Caco-2 (cell line): Measurements from ENCODE around the gene DPM2. TPM values are rescaled to one million over a fixed set of nuclear protein-coding genes. Genes with fewer than 3 reads are reported as not detected.
A peak's percentile ranks its signal among the peaks of the same experiment; 100 is the strongest.

Experiments
- BruUV-seq: library from RNA; stranded (reverse); fragments of 400-500 nt; replicated peaks from 2 replicates; lab custom pipeline; 2021; lab: Mats Ljungman, UMichigan
- CTCF ChIA-PET: fragments of 300-600 bp; sonication (Branson Sonifier 250); formaldehyde crosslinking; loops from one replicate; lab custom pipeline; 2022; ENCODE audit warnings: antibody characterized with exemption; lab: Charles Lee
- POLR2A ChIA-PET: fragments of 300-600 bp; sonication (Branson Sonifier 250); formaldehyde crosslinking; loops from one replicate; lab custom pipeline; 2022; ENCODE audit warnings: antibody characterized with exemption; lab: Charles Lee
- DNase-seq, 2 experiments: peaks; one replicate each; pipeline versions ENCODE4 v3.0.0 to v3.0.0-alpha.2; 2020 to 2022
- H3K27me3 ChIP-seq: replicated peaks from 2 replicates; pipeline ENCODE4 v1.6.0; 2011; ENCODE audit warnings: low read length; ENCODE audit not compliant: control insufficient read depth, insufficient read depth
- H3K36me3 ChIP-seq: 2 replicates; pipeline ENCODE4 v1.5.1; 2011; ENCODE audit warnings: low read length; ENCODE audit not compliant: control insufficient read depth, insufficient read depth
- H3K4me1 ChIP-seq: fragments of 250-450 bp; sonication (Bioruptor Pico); 2 replicates; pipeline ENCODE4 v1.5.1; 2020; ENCODE audit warnings: mild to moderate bottlenecking
- H3K4me3 ChIP-seq: 2 replicates; pipeline ENCODE4 v1.5.1; 2011; ENCODE audit warnings: low read depth, mild to moderate bottlenecking, control low read depth, low read length
- H3K9me3 ChIP-seq: fragments of 250-450 bp; sonication (Bioruptor Pico); 2 replicates; pipeline ENCODE4 v1.5.1; 2020; ENCODE audit warnings: mild to moderate bottlenecking, moderate library complexity
- H3K27ac Mint-ChIP-seq: one replicate; pipeline ENCODE4 v1.8.0; 2022; ENCODE audit warnings: mixed read lengths; ENCODE audit not compliant: unreplicated experiment
- H3K27me3 Mint-ChIP-seq: one replicate; pipeline ENCODE4 v1.8.0; 2022; ENCODE audit warnings: mixed read lengths; ENCODE audit not compliant: insufficient read depth, unreplicated experiment
- H3K36me3 Mint-ChIP-seq: one replicate; pipeline ENCODE4 v1.8.0; 2022; ENCODE audit warnings: mild to moderate bottlenecking, mixed read lengths; ENCODE audit not compliant: insufficient read depth, unreplicated experiment
- H3K4me1 Mint-ChIP-seq: one replicate; pipeline ENCODE4 v1.8.0; 2022; ENCODE audit warnings: low read depth, mixed read lengths; ENCODE audit not compliant: unreplicated experiment
- H3K4me3 Mint-ChIP-seq: one replicate; pipeline ENCODE4 v1.8.0; 2022; ENCODE audit warnings: mild to moderate bottlenecking, moderate library complexity, mixed read lengths; ENCODE audit not compliant: unreplicated experiment
- H3K9me3 Mint-ChIP-seq: one replicate; pipeline ENCODE4 v1.8.0; 2022; ENCODE audit warnings: mixed read lengths; ENCODE audit not compliant: unreplicated experiment
- CTCF ChIP-seq, 2 experiments: fragments of 200-600 bp in 1 of 2; IDR thresholded peaks; 1 replicate in 1 of 2; 2 replicates in 1 of 2; pipeline versions ENCODE4 v1.5.1 to v1.8.0; 2011 to 2022; ENCODE audit warnings: antibody characterized with exemption in 1 of 2, control low read depth in 1 of 2, inconsistent platforms in 1 of 2, low read depth in 1 of 2, low read length in 1 of 2, mild to moderate bottlenecking in 1 of 2, moderate library complexity in 1 of 2; ENCODE audit not compliant: insufficient read depth in 1 of 2, severe bottlenecking in 1 of 2, unreplicated experiment in 1 of 2
- intact Hi-C: fragments of 100-400 bp; cut with micrococcal nuclease; formaldehyde crosslinking; loops from one replicate; pipeline ENCODE4 v1.10.0; 2022; ENCODE audit not compliant: unreplicated experiment
- total RNA-seq: library from RNA; stranded (reverse); gene quantifications from 2 replicates; pipeline ENCODE4 v1.2.3, GENCODE V29; 2022

Gene DPM2
- total RNA-seq, 1 experiment from 2014 or later, result 38.7 TPM

- Histone ChIP-seq H3K4me1 (peaks cover 30% of the 10 kb centered on the region), H3K4me3 (no peak overlapping the region), H3K9me3 (no peaks in the 10 kb centered on the region), H3K36me3 (no peaks in the 10 kb centered on the region), H3K27me3 (no peaks in the 10 kb centered on the region)
- no peaks in the 10 kb centered on the region for H3K27me3 Mint-ChIP-seq
- peak overlapping the region; percentile 98 for H3K27ac Mint-ChIP-seq
- no peak overlapping the region for H3K4me3 Mint-ChIP-seq
- BruUV-seq, result no TSS peak
- intact Hi-C loops, result loop anchor here (1.0 kb wide), 1 partner anchor 12 kb away; no protein-coding TSS in a partner anchor
- TF ChIP-seq CTCF (IDR thresholded peaks at IDR 0.05; ENCODE audit: insufficient read depth in 1 of 2, low read depth in 1 of 2, low read length in 1 of 2, severe bottlenecking in 1 of 2, unreplicated experiment in 1 of 2), result no peak
- no peaks in the 10 kb centered on the region for H3K9me3 Mint-ChIP-seq
- no peak for DNase-seq
- CTCF ChIA-PET, result interaction anchor here (0.8 kb wide), 1 partner anchor 12 kb away, joined by 3 read pairs; no protein-coding TSS in a partner anchor
- POLR2A ChIA-PET, result no interaction called here
- peaks cover 33% of the 10 kb centered on the region for H3K36me3 Mint-ChIP-seq
- peaks cover 12% of the 10 kb centered on the region for H3K4me1 Mint-ChIP-seq
Observed at GRCh38 chr9:127965953-127966352, 28.3 kb upstream of the DPM2 start.

- no peaks in the 10 kb centered on the region for H3K27me3 Mint-ChIP-seq
- H3K27me3 ChIP-seq, result no peaks in the 10 kb centered on the region
- CTCF ChIA-PET, result no interaction called here
- no peaks in the 10 kb centered on the region for H3K36me3 ChIP-seq
- POLR2A ChIA-PET, result no interaction called here
- no peaks in the 10 kb centered on the region for H3K9me3 ChIP-seq
- no peak for DNase-seq
- peaks cover 33% of the 10 kb centered on the region for H3K36me3 Mint-ChIP-seq
- no peak overlapping the region for H3K4me3 ChIP-seq
- no peak overlapping the region for H3K4me3 Mint-ChIP-seq
- intact Hi-C loops, result no loop called here
- peaks cover 18% of the 10 kb centered on the region for H3K4me1 ChIP-seq
- H3K27ac Mint-ChIP-seq, result peak overlapping the region; percentile 78
- no peaks in the 10 kb centered on the region for H3K9me3 Mint-ChIP-seq
- peaks cover 12% of the 10 kb centered on the region for H3K4me1 Mint-ChIP-seq
- BruUV-seq, result no TSS peak
- no peak for TF ChIP-seq CTCF (IDR thresholded peaks at IDR 0.05; ENCODE audit: insufficient read depth in 1 of 2, low read depth in 1 of 2, low read length in 1 of 2, severe bottlenecking in 1 of 2, unreplicated experiment in 1 of 2)
Observed at GRCh38 chr9:127963359-127964064, 25.9 kb upstream of the DPM2 start.

GRCh38 chr9:127963041-127963358 is 25.3 kb upstream of the DPM2 start:
- BruUV-seq, result no TSS peak
- Mint-ChIP-seq H3K27ac (no peak overlapping the region), H3K36me3 (peaks cover 33% of the 10 kb centered on the region), H3K4me3 (no peak overlapping the region), H3K27me3 (no peaks in the 10 kb centered on the region), H3K4me1 (peaks cover 12% of the 10 kb centered on the region), H3K9me3 (no peaks in the 10 kb centered on the region)
- intact Hi-C loops, result no loop called here
- ChIA-PET POLR2A (no interaction called here), CTCF (no interaction called here)
- no peaks in the 10 kb centered on the region for H3K9me3 ChIP-seq
- peaks cover 13% of the 10 kb centered on the region for H3K4me1 ChIP-seq
- H3K4me3 ChIP-seq, result no peak overlapping the region
- H3K36me3 ChIP-seq, result no peaks in the 10 kb centered on the region
- TF ChIP-seq CTCF (IDR thresholded peaks at IDR 0.05; ENCODE audit: insufficient read depth in 1 of 2, low read depth in 1 of 2, low read length in 1 of 2, severe bottlenecking in 1 of 2, unreplicated experiment in 1 of 2), result no peak
- no peak for DNase-seq
- no peaks in the 10 kb centered on the region for H3K27me3 ChIP-seq
